ENCODE measurements around the gene SAMD11.
"Not testable (repeated sequence)": the region's sequence is repeated elsewhere in the genome, so short reads cannot be mapped to it uniquely, and the experiment has no call there.

Gene SAMD11, protein sequence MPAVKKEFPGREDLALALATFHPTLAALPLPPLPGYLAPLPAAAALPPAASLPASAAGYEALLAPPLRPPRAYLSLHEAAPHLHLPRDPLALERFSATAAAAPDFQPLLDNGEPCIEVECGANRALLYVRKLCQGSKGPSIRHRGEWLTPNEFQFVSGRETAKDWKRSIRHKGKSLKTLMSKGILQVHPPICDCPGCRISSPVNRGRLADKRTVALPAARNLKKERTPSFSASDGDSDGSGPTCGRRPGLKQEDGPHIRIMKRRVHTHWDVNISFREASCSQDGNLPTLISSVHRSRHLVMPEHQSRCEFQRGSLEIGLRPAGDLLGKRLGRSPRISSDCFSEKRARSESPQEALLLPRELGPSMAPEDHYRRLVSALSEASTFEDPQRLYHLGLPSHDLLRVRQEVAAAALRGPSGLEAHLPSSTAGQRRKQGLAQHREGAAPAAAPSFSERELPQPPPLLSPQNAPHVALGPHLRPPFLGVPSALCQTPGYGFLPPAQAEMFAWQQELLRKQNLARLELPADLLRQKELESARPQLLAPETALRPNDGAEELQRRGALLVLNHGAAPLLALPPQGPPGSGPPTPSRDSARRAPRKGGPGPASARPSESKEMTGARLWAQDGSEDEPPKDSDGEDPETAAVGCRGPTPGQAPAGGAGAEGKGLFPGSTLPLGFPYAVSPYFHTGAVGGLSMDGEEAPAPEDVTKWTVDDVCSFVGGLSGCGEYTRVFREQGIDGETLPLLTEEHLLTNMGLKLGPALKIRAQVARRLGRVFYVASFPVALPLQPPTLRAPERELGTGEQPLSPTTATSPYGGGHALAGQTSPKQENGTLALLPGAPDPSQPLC

DNA sequence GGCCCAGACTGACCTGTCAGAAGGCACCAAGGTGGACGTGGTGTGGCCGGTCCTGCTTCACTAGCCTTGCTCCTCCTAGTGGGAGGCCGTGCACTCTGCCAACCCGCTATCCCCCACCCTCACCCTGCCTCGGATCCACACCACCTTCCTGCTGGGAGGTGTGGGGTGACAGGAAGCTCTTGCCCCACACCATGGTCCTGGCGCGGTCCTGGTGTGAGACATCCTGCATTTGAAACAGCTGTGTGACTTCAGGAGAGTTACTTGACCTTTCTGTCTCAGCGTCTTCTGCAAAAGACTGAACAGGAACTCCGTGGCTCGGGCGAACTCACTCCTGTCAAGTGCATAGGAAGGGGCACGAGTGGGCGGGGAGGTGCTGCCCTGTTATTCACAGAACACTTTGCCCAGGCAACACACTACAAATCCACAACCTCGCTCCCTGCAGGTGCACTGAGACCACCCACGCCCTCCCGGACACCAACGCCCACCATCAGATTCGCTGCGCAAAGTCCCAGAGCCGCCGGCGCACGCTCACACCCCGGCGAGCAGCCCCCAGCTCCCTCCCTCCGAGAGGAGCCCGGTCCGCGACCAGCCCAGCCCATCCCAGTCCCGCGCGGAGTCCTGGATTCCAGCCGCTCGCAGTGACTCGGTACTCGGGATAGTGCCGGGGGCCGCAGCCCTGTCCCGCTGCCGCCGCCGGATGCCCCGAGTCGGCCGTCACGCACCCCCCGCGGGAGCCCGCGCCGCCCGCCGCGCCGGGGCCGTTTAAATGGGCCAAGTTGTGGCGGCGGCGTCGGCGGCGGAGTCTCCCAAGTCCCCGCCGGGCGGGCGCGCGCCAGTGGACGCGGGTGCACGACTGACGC, at the start of gene SAMD11:
SAMD11 (plus strand) TSS at position 793 of the 860 bp plus-strand sequence. CDS start 509 bp downstream, outside the sequence.
- DNase-seq, result peak; percentile 76

DNA sequence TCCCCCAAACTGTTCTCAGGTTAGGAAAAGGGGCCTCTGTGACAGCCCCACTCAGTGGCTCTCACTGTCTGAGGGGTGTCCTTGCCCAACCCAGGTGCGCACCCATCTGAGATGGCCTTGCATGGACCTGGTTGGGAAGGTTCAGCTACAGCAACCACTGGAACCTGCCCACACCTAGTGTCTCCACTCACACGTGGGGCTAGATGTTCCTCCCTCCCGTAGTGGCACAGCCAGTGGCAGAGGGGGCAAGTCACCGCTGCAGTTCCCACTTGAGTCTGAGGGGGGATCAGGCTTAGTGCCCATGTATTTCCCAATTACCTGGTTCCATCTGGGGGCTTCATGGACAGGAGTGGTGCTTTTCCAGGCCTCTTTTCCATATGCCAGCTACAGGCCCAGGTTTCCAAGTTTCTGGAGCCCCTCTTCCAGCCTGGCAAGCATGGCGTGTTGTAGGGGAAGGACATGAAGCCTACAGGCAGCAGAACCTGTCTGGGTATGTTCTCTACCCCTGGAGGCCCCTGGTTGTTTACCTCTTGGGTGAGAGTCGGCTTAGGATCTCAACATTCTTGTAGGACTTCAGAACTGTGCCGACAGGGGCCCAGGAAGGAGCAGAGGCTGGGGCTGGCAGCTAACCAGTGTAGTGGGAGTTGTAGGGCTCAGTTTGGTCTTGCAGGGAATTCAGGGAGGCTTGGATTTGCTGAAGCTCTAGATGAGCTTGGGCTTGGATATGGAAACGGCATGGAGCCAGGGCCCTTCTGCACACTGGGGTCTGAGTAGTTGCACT, 47.1 kb upstream of the SAMD11 start:
- not testable (repeated sequence) for DNase-seq

DNA sequence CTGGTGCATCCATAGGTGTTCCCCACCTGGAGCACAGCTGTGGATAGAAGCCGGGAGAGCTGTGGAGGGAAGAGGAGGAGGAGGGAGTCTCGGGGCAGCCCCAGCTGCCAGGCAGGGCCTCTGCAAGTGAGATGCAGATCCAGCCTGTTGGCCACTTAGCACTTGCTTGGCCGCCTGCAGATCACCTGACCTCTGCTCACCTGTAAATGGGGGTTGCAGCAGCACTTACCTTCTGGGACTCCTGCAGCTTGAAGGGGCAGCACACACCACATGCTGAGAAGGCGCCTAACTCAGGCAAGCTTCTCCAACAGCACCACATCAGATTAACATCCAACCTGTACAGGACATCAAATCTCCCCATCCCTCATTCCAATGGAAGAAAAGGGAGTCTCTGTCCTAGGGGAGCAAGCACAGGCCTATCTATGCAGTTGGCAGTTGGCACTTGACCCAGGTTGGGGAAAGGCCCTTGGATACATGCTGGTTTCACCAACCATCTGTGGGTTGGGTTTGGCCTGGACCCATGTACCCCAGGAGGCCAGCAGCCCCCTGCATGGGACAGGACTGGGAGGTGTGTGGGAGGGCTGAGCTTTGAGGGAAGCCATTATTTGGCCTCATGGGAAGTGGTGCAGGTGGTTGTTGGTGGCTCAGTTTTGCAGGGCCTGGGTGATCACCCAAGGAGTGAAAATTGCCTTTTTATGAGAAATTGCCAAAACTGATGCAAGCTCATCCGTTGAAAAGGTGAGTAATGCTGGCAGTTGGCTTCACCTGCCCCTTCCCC, 46.3 kb upstream of the SAMD11 start:
- DNase-seq, result not testable (repeated sequence)

DNA sequence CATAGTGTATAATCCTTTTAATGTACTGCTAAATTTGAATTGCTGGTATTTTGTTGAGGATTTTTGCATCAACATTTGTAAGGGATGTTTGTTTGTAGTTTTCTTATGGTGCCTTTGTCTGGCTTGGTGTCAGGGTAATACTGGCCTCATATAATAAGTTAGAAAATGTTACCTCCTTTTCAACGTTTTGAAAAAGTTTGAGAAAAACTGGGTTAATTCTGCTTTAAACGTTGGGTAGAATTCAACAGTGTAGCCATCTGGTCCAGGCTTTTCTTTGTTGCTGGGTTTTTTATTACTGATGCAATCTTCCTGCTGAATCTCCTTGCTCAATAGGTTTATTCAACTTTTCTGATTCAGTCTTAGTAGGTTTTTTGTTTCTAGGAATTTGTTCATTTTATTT, 43.2 kb upstream of the SAMD11 start:
- DNase-seq, result not testable (repeated sequence)

DNA sequence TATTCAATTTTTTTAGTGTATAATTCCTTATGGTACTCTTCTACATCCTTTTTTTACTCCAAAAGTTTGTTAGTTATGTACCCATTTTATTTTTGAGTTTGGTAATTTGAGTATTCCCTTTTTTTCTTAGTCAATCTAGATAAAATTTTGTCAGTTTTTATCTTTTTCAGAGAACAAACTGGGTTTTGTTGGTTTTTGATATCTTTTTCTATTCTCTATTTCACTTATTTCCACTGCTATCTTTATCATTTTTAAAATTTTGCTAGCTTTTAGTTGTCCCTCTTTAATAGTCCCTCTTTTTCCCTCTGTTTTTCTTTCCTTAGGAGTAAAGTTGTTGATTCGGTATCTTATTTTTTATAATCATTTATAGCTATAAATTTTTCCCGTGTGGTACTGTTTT, 42.8 kb upstream of the SAMD11 start:
- not testable (repeated sequence) for DNase-seq

DNA sequence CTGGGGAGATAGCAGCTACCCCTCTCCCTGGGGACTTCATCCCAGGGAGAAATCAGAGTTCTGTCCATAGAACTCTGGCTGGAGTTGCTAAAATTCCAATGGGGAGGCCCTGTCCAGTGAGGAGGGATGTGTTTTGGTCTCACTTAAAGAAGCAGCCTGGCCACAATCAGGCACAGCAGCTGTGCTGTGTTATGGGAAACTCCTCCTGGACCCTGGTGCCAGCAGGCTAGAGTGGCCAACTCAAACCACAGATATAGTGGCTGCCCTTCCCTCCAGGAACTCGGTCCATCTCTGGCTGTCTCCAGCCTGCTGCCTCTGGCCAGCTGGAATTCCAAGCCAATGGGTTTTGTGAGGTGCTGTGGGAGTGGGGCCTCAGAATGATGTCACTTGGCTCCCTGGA, 37.4 kb upstream of the SAMD11 start:
- no peak for DNase-seq

DNA sequence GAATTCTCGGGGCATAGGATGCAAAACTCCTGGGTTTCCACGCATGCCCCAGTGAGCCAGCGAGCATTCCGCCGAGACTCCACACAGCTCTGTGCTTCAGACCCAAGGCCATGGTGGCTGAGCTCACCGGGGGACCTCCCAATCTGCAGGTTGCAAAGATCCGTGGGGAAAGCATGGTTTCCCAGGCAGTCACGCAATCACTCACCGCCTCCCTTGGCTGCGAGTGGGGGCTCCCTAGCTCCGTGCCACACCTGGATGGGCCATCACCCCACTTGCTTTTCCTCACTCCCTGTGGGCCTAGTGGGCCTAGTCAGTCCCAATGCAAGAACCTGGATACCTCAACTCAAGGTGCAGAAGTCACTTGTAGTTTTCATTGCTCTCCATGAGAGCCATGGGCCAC, 37.0 kb upstream of the SAMD11 start:
- DNase-seq, result no peak

DNA sequence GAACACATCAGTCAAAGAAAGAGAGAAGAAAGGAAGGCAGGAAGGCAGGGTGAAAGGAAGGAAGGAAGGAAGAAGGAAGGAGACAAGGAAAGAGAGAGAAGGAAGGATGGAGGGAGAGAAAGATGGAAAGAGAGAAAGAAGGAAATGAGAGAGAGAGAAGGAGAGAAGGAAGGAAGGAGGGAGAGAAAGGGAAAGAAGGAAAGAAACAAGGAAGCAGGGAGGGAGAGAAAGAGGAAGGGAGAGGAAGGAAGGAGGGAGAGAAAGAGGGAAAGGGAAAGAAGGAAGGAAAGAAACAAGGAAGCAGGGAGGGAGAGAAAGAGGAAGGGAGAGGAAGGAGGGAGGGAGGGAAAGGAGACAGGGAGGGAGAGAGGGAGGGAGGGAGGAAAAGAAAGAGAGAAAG, 35.4 kb upstream of the SAMD11 start:
- DNase-seq, result no peak

DNA sequence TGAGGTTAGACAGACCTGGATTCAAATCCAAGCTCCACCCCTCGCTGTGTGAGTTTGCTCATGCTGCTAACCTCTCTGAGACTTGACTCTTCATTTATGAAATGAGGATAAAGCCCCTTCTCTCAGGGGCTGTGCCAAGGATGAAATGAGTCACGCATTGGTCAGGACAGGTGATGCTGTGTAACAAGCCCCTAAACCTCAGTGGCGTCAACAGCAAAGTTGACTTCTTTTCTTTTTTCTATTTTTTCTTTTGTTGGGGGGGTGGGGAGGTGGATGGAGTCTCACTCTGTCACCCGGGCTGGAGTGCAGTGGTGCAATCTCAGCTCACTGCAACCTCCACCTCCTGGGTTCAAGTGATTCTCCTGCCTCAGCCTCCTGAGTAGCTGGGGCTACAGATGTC, 33.9 kb upstream of the SAMD11 start:
- DNase-seq, result not testable (repeated sequence)

DNA sequence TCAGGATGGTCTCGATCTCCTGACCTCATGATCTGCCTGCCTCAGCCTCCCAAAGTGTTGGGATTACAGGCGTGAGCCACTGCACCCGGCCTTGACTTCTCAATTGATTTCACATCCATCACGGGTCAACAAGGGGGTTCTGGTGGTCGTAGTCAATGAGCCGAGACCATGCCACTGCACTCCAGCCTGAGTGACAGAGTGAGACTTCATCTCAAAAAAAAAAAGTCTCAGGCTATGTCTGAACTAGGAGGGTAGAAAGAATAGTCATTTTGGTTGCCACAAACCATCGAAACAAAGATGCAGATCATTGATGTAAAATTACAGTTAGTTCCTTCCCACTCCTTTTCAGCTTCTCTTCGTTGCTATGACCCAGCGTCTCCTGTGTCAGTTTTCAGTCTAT, 33.5 kb upstream of the SAMD11 start:
- DNase-seq, result not testable (repeated sequence)

DNA sequence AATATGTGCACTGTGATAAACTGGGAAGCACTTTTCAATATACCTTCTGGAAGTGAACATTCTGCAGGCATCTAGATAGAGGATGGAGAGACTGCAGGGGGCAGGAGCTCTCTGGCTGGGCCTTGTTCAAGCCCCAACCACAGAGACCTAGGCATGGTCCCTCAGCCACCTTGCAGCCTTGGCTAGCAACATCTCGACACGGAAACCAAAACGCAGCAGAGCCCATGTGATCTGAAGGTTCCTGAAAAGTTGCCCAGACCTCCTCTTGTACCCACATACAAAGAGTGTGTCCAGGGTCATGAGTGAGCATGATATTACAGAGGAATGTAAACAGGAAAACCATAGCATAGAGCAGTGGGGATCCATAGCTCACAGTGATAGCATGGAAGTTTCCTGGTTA, 33.1 kb upstream of the SAMD11 start:
- no peak for DNase-seq

DNA sequence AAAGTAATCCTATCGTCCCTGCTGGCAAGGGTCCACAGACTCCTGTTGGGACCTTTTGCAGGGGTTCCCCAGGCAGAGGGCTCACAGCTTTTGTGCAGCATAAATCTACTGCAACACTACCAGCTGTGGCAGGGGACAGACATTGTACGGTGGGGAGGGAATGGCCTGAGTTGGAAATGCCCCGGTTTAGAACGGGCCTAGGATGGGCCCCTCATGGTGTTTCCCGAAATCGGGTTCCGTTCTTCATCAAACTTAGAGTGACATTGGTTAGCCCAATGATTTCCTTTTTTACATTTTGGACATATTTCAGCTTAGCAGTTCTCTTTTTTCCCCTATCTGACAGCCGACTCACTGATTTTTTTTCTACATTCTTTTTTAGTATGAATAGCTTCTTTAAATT, 26.5 kb upstream of the SAMD11 start:
- no peak for DNase-seq

DNA sequence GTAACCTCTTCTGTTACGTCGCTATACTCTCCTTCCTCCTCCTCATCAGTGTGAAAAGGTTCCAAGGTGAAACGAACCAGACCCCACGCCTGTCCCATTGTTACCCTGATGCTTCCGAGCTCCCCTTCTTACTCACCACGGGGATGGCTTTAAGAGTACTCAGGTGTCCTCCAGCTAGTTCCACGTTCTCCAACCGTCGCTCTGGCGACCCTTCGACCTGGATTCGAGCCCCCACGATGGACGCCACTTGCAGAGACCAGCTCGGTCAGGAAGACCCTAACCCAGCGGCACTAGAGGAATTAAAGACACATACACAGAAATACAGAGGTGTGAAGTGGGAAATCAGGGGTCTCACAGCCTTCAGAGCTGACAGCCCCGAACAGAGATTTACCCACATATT, 25.8 kb upstream of the SAMD11 start:
- DNase-seq, result not testable (repeated sequence)

DNA sequence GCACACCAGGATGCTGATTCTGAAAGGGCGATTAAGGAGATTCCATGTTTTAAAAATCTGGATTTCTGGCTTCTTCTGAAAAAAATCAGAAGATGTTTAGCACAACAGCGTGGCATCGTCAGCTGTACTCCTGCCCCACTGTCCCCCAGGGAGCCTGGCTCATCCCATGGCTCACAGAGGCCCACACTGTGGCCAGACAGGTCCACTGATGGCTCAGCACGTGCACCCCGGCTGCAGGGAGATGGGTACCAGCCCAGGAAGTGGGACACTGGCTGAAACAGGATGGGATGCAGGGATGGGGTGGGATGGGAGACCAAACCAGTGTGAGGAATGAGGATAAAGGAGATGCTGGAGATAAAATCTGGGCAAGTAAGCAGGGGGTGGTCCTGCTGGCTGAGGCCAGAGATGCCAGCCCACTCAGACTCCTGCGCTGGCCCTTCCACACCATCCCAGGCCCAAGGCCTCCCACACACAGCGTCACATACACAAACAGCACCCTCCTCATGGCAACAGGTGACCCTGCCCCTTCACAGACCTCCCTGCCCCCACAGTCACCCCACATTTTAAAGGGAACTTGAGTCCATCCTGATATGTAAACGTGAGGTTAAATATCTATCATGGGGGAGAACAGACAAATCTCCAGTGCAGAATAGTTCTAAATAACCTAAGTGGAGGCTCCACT, 23.9 kb upstream of the SAMD11 start:
- no peak for DNase-seq

DNA sequence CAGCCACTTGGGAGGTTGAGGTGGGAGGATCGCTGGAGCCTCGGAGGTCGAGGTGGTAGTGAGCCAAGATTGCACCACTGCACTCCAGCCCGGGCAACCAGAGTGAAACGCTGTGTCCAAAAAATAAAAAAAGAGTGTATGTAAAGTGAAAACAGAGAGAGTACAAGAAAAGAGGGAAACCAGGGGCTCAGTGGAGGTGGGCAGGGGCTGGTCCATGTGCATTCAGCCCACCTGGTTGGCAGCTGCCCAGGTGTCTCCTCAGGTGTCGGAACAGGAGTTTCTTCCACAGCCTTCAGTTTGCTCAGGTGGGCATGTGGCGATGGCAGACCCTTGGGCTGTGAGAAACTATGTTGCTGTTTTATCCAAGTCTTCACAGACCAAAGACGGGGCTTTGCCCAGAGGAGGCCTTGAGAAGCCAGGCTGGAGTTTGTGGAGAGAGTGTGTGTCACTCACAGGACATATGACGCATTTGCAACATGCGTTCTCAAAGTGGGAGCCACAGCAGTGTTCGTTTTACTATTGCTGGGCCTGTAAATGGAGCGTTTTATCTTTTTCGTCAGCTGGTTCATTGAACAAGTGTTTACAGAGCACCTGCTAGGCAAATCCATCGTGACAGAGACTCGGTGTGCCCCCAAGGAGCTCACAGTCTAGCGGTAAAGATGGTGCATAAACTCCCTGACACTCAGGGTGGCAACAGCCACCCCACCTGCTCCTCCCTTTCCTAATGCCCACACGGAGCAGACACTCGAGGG, 22.4 kb upstream of the SAMD11 start:
- DNase-seq, result no peak

DNA sequence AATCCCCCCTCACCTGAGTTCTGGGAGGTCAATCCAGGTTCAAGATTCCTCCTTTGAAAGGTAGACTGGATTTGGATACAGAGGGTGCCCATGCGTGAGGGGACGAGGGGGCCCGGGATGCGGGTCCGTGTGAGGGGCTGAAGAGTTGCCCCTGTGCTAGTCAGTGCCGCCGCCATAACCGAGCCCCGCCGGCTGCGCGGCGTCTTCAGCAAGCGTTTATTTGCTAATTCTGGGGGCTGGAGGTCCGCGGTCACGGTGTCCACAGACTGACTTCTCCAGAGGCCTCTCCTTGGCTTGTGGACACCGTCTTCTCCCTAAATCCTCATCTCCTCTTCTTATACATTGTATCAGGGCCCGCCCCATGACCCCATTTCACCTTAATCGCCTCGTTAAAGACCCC, 20.9 kb upstream of the SAMD11 start:
- no peak for DNase-seq

DNA sequence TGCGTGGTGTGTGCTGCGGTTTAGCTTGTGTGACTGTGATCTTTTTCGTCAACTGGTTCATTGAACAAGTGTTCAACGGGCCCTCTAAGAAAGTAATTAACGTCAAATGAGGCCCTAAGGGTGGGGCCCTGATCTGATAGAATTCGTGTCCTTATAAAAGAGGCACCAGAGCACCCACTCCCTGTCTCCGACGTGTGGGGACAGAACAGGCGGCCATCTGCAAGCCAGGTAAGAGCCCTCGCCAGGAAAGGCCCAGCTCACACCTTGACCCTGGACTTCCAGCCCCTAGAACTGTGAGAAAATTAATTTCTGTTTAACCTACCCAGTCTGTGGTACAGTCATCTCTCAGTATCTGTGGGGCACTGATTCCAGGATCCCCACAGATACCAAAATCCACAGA, 20.4 kb upstream of the SAMD11 start:
- no peak for DNase-seq

DNA sequence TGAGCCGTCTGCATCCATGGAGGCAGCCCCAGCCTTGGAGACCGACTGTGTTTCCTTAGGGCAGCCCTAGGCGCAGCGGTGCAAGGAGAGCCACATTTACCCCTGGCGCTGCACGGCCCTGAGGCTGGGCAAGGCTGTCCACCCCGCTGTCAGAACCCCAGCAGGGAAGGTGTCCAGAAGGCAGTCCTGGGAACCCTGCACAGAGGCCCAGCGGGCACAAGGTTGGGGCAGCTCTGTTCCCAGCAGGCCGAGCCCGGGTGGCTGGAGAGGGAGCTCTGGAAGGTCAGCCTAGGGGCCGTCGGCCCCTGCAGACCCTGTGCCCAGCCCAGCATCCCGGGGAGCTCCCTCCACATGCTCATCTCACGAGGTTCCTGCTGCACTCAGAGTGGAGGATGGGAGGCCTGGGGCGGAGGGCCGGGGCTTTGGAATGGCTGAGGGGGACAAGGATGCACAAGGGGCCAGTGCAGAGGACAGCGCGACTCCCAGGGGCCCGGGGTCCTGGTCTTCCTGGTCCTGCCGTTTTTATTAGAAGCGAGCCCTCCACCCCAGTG, 19.9 kb upstream of the SAMD11 start:
- no peak for DNase-seq

DNA sequence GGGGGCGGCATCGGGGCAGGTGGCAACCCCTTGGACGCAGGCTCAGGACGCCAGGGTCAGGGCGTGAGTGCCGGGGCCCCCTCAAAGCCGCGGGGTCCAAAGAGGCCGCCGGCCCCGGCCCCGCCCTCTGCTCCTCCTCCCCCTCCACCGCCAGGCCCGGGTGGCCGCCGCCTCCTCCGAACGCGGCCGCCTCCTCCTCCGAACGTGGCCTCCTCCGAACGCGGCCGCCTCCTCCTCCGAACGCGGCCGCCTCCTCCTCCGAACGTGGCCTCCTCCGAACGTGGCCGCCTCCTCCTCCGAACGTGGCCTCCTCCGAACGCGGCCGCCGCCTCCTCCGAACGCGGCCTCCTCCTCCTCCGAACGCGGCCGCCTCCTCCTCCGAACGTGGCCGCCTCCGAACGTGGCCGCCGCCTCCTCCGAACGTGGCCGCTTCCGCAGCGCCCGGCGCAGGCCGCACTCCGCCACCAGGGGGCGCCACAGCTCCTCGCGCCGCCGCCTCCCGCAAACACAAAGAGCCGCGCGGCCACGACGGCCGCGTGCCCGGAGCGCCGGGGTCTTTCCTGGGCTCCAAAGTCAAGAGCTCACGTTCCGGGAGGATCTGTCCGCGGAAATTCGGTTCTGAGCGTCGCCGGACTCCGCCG, 19.3 kb upstream of the SAMD11 start:
- peak; percentile 75 for DNase-seq
